Measurements from ENCODE around the gene TRIM8.

TRIM8 gene

DNA sequence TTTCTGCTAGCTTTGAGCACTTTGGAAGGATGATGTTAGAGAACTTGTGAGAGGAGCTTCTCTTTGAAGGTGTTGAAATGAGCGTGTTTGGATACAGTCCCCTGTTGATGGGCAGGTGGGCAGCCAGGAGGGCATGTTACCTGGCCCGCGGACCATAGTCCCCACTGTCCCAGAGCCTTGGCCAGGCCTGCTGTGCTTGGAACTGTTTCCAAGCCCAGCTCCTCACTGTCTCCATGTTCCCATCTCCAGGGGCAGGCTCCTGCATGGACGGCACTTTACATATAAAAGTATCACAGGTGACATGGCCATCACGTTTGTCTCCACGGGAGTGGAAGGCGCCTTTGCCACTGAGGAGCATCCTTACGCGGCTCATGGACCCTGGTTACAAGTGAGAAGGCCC lies 27.2 kb upstream of the TRIM8 start:
- DNase-seq = no peak

DNA sequence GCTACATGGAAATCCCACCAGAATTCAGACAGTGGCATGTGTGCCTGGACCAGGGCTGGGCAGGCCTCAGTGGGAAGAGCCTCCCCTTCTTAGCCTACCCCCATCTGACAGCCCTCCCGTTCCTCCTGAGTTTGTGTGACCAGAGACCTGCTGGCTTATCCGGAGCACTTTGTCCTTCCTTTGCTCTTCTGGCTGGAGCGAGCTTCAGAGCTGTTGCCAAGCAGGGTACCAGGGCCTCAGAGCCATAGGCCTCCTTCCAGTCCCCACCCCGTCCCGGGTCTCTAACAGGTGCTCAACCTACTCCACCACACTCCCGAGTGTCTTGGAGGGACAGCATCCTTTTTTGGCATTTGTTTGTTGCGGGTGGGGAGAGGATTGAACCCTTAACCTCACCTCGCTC lies 26.5 kb upstream of the TRIM8 start:
- DNase-seq = no peak

DNA sequence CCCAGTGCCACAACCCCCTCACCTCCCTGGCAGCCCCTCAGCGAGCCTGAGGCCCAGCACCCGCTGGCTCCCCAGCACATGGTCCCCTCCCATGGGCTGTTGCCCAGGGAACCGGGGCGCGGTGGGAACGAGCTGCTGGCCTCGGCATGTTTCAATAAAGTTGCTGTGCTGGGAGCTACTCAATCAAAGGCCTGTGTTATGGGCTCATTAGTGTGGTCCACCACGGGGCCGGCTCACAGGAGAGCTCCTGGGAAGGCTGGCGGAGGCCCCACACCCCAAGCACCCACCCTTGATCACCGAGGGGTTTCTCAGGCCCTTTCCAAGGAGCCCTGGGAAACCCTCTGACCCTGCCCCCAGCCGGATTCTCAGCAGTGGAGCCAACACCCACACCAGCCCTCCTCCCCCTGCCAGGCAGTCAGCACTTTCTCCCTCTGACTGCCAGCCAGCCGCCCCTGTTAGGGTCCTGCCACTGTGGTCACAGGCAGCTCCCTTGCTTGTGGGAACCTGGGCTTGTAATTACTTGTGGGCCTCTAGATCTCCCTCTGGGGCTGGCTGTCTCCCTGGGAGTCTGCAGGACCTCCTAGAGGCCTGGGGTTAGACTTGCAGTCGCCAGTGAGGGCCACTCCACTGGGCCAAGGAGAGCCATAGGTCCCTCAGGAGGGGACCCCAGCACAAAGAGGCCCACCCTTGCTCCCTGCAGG lies 24.8 kb upstream of the TRIM8 start:
- DNase-seq = no peak

DNA sequence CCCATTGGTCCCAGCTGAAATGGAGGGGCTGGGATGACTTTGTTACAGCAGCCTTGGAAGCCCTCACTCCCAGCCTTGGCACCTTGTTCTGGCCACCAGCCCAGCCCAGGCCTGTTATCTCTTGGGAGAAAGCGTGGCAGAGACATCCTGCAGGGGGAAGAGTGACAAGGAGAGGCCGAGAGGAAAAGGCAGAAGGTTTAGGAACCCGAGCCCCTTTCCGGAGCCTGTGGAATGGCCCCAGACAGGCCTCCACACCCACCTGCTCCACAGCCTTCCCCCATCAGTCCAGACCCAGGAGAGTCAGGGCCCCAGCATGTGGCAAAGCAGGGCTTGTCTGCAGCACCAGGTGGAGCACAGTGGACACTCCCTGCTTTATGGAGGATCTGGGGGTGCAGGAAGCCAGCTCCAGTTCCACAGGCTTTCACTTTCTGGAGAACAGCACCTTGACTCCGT lies 24.1 kb upstream of the TRIM8 start:
- no peak for DNase-seq

DNA sequence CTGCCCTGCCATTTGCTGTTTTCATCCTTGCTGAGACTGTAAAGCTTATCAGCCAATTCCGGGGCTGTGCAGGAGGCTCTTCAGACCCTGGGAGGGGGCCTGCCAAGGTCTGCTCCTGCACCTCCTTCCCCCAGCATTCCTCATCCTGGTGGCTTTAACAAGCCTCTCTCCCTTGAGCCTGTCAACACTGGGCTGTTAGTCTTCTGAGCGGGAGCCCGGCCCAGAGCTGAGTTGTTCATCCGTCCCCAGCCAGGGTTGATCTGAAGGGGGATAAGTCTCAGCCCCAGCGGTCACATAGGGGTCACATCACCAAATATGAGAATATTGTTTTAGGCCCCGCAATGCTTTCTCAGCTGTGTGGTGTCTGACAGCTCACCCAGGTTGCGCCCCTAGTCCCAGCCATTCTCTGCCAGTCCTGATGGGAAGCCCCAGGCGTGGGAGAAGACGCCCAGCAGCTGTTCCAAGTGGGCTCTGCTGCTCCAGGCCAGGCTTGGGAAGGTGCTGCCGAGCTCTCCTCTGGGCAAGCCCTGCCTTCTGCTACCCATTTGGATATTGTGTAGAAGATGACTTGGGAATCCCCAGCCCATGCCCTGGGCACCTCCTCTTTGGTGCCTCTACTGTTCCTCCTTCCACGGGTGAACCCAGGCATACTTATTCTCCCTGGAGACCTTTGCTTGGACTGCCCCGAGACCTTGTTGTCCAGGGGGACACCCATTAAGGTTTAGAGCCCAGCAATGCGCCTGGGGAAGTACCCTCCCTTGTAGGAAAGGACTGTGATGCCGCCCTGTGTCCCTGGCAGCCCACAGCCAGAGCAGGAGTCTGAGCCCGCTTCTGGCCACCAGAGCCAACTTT lies 23.5 kb upstream of the TRIM8 start:
- no peak for DNase-seq

DNA sequence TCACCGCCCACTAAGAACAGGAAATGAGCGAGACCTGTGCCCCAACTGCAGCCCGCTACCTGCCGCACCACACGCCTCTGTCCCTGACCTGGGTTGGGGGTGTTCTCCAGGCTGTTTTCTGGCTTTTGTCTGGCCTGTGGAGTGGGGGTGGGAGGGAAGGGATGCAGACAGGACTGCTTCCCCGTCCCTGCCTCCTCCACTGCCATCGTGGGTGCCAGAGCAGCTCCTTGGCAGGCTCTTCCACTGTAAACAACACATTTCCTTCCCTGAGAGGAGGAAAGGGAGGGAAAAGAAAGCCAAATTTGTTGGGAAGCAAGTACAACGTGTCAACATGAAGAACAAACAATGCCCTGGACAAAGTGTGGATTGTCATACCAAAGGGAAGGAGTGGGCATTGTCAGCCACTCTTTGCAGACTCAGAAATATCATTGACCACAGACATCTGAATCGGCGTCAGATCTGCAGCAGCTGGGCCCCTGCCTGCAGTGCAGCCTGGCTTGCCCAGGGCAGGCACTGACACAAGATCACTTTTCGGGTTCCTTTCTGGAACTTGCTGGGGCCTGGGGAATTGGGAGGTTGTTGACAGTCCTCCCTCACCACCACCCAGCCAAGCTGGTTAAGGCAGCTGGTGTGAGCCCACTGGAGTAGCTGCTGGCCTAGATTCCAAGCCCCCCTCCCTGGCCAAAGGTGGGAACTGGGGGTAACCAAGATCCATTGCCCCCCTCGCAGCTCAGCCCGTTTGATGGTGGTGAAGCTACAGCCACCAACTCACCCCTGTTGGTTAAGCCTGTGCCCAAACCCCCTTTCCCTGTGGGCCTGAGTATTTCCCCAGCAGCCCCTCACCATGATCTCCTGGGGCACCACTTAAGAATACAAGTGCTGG lies 22.6 kb upstream of the TRIM8 start:
- DNase-seq = no peak

DNA sequence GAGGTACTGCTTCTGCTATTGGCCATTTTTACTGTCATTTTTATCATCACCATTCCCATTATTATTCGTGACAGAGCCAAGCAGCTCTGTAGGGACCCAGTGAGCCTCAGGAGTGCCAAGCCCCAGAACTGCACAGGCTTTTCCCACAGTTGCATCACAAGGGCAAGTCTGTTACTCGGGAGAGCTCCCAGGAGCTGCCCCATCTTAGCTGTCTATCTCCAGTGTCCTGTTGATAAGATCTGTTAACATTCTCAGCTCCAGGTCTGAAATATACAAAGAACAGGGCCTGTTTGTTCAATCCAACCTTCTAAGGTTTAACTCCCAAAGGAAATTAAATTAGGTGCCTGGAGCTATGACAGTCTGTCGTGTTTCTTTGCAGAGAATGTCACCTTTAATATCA lies 20.2 kb upstream of the TRIM8 start:
- no peak for DNase-seq

DNA sequence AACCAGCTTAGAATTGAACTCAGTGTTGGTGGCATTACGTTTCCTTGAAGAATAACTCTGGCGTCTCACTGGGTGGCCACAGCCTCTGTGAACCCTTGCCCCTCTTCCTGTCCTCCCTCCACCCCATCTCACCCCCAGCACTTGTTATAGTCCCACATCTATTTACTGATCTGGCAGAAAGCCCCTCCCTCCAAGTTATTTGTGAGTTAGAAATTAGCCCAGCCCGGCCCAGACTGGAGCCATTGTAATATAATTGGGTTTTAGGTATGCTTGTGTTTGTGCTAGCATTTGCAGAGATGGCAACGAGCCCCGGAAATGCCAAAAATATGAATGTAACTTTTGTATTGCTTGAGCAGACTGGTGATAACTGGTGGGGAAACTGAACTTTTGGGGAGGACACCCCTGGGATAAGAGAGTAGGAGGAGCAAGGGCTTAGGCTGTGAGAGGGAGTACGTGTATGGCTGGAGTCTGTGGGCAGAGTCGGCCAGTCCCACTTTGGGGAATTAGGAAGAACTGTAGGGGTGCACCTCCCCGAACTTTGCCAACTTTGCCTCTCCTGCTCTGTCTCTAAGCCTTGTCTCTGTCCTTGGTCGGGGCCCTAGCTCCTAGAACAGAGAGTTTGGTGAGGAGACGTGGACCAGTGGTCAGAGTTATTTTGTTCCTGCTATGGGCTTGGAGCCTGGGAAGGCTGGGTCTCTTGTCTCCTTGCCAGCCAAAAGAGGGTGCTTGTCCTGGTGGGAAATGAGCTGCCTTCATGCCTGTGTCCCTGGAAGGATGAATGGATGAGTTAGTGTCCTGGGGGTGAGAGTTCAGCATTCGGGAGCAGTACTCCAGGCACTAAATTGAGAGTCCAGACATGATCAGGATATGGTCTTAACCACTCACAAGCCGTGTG lies 19.3 kb upstream of the TRIM8 start:
- DNase-seq = no peak

DNA sequence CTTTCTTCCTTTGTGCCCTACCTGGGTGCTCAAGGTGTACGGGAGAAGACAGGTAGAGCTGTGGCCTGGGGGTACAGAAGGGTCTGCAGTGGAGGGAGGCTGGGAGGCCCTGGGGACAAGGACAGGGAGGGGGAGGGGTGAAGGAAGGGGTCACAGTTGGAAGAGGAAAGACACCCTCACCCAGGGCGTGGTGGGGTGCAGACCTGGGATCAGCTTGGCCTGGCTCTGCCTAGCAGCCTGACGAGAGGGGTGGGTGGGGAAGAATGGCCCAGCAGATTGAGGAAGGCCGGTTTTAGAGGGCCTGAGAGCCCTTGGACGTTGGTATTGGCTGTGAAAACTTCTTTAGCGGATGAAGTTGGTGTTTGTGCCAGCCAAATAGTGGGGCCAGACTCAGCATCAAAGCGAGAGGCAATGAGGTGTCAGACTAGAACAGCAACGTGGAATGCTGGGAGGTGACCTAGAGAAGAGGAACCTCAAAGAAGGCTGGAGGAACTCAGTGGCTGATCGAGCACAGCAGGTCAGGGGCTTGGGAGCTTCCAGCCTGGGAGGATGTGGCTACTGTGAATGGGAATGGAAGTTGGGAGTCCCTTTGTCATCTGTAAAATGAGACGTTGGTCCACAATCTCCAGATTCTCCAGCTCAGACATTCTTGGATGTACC lies 18.1 kb upstream of the TRIM8 start:
- DNase-seq = no peak

DNA sequence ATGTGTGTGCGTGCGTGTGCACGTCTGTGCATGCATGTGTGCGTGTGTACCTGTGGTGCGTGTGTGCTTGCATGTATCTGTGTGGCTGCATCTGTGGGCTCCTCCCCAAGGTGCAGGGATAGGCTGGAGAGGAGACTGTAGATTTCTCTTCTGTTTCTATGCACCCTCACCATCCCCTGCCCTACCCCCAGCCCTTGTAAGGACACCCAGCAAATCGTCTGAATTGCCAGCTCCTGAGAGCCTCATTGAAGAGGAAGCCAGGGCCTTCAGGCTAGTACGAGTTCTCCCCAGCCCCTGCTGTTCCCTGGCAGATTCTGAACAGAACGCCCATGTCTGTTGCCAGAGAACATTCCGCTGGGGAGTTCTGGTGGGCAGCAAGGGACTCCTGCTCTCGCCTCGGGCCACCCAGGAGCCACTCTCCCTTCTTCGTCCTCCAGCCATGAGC lies 17.0 kb upstream of the TRIM8 start:
- no peak for DNase-seq

DNA sequence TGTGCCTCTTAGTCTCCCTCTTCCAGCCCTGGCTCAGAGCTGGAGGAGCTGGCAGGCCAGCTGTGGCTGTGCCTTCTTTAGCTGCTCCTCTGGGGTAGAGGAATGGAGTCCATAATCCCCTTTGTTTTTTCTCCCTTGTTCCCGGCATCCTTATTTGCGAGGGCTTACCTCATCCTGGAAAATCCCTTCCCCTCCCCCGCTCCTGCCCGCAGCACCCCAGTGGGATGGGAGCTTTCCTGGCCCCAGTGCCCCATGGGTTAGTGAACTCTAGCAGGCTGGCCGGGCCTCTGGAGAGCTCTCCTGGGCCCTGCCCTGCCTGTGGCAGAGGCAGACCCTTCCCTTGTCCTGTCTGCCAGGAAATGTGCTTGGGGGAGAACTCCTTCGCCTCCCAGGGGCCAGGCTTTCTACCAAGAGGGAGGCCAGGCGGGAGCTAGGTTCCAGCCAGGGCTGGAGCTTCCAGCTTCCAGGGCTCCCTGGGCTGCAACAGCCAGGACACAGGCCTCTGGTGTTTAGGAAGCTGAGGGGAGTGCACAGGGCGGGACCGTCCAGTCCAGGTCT lies 16.5 kb upstream of the TRIM8 start:
- DNase-seq = peak; percentile 68

DNA sequence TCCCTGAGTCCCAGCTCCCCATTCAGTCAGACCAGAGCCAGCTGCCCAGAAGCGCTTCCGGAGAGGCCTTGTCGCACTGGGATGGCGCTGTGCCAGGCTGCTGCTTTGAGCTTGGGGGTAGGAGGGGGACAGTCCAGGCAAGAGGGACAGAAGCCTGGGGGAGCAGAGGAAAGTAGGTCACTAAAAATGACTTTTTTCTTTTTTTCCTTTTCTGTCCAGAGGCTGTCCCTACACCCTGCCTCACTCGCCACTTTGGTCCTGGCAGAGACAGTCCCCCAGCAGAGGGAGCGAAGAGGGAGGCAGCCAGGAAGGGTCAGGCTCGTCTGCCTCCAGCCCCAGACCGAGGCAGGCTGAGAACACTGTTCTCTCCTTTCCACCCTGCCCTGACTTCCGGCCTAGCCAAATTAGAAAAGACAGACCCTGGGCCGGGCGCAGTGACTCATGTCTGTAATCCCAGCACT lies 15.8 kb upstream of the TRIM8 start:
- DNase-seq = no peak

DNA sequence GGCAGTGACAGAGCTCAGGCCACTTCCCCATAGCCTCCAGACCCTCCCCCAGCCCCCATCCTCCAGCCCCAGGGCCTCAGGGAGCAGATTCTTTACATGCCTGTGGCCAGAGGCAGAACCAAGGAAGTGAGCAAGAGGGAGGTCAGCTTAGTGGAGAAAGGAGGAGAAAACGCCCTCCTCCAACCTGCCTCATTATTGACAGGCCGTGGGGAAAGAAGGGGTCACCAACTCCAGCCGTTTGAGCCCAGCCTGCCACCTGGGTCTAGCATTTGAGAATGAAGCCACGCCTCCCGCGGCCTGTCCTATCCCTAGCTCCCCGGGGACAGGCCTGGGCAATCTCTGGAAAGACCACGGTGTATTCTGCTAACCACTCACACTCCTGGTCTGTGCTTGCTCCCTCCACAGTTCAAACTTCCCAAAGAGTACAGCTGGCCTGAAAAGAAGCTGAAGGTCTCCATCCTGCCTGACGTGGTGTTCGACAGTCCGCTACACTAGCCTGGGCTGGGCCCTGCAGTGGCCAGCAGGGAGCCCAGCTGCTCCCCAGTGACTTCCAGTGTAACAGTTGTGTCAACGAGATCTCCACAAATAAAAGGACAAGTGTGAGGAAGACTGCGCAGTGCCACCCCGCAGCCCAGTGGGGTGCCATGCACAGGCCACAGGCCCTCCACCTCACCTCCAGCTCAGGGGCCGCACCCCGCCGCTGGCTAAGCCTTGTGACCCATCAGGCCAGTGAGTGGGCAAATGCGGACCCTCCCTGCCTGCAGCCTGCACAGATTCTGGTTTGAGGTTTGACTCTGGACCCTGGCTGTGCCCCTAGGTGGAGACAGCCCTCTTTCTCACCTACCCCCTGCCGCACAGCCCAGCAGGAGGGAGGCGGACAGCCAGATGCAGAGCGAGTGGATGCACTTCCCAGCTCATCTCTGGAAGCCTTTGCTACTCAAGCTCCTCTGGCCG lies 14.3 kb upstream of the TRIM8 start:
- DNase-seq = peak; percentile 65

DNA sequence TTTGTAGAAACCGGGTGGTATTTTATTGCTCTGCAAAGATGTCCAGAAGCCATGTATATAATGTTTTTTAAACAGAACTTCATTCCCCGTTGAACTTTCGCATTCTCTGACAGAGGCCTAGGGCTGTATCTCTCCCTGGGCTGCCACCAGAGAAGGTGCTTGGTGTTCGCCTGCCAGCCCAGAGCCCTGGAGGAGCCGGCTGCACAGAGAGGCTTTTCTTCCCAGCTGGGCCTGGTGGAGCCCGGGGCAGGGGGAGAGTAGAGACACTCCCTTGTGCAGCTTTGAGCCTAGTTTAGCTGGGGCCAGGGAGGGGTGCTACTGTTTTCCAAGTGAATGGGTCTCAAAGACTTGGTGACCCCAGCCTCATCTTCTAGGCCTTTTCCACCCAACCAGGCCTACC lies 13.6 kb upstream of the TRIM8 start:
- DNase-seq = no peak

DNA sequence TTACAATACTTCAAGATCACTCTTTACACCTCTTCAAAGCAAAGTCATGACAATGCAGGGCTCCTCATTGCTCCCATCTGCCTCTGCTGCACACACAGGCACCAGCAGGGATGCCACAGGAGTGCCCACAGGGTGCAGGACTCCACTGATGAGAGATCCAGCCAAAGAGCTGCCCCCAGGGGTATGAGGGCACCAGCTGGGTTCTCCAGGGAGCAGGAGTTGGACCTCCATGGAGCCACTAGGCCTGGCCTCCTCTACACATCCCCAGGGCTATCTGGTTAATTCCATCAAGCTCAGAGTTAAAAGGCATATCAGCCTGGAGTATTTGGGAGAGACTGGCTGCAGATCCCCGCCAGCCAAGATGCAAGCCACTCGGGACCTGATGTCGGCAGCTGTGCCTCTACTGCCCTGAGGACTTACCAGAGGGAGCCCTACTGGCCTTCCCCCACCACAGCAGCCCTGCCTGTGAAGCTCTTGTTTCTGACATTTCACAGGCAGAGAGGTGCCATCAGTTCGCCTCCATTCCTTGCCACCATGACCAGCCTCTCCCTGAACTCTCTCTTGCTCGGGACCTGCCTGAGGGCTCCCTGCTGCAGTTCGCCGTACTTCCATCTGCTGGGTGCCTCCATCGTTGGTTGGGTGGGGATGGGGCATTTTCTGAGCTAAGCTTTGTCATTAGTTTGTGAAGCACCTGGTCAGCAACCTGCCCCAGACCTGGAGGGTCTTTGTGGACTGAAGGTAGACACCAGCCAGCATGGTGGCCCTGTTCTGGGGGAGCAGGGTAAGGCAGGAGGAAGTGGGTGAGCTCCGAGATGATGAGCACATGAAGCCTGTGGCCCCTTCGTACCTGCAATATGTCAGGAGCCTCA lies 12.5 kb upstream of the TRIM8 start:
- no peak for DNase-seq

DNA sequence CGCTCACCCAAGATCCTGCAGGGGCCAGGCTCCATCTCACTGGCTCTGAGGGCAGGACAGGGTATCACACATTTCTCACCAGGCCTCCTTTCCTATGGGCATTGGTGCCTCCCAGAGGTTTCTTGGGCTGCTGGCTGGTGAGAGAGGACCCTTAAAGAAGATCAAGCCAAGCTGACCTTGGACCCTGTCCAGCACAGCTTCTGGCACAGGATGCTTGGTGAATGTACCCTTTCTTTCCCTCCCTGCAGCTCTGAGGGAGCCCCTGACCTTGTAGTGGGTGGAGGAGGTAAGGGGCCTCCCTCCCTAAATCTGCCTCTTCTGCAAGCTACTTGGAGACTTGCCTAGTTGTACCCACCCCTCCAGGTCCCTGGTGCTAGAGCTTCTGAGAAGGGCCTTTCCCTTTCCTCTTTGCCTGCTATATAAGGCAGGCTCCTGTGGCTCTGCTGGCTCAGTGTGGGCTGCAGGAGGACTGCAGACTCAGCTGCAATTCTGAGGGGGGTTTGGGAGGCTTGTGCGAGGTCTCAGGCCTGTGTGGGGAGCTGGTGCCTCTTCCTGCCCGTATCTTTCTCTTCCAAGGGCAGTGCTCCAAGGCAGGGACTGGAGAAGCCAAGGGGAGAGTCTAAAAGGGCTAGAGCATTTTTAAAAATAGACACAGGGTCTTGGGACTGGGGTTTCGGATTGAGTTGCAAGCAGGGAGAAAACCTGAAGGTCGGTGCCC lies 11.7 kb upstream of the TRIM8 start:
- DNase-seq = no peak

DNA sequence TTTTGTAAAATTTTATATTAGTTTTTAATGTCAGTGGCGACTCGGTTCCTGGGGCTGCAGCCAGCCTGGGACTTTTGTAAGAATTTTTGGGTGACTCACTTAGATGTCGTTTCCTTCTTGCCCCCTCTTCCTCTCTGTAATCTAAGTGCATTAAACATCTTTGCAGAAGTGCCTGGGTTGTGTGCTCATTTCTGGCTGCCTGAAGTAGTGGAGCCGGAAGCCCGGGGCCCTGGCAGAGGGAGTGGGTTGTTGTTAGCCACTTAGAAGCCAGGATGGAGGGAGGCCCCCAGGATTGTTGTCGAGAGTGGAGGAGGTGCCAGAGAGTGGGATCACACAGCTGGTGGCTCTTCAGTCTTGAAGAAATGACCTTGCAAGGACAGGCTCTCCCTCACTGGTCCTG lies 11.0 kb upstream of the TRIM8 start:
- peak; percentile 28 for DNase-seq

DNA sequence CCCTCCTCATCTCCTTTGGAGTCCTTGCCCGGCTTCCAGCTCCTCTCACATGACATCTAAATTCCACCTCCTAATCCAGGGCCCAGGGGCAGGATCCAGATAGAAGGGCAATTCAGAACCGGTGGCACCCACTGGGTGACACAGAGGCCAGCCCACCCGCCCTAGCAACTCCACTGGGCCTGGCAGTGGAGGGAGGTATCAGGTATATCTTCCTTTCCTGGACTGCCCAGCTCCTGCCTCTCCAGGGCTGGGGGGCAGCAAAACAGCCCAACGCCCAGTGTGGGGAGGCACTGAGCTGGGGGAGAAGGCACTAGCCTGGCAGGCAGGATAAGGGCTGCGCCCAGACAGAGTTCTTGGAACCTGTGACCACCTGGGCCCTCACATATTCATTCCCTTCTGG lies 10.4 kb upstream of the TRIM8 start:
- DNase-seq = no peak

Data from retina (tissue), 1 donor.